ENCODE measurements around the gene EFNA5. TPM values are rescaled to one million over a fixed set of nuclear protein-coding genes. Genes with fewer than 3 reads are reported as not detected.

Gene EFNA5
- total and polyA plus RNA-seq, 10 of the 15 experiments (the other 5 are each of a cell fraction or from before 2014, with no cell fraction given), result 0.19 to 12.6 (median 3.9) TPM

GRCh38 chr5:107554776-107555424 is 115.8 kb downstream of the EFNA5 start:
- Histone ChIP-seq H4K20me1 (ENCODE audit: control insufficient read depth, insufficient read depth) (no peaks in the 10 kb centered on the region), H3K9ac (ENCODE audit: control insufficient read depth, insufficient read depth, low read length) (no peak overlapping the region), H3K36me3 (ENCODE audit: control insufficient read depth in 2 of 2, insufficient read depth in 2 of 2, low read length in 1 of 2) (no peaks in the 10 kb centered on the region), H2AFZ (ENCODE audit: control insufficient read depth, low read depth, low read length) (peak overlapping the region; percentile 24; the same call in 1 of the 2 replicates), H3K4me3 (no peak overlapping the region), H3K4me2 (ENCODE audit: control insufficient read depth, insufficient read depth) (no peak overlapping the region), H3K27me3 (replicated peaks in 1 of 2; ENCODE audit: control insufficient read depth in 2 of 2, insufficient read depth in 2 of 2, low read length in 1 of 2) (no peaks in the 10 kb centered on the region; a peak in 1 of 4 replicates), H3K9me3 (replicated peaks; ENCODE audit: control insufficient read depth, insufficient read depth, low read length) (no peaks in the 10 kb centered on the region), H3K79me2 (ENCODE audit: control insufficient read depth, insufficient read depth, low read length) (no peaks in the 10 kb centered on the region; the same call in none of the 2 replicates), H3K4me1 (ENCODE audit: control insufficient read depth, insufficient read depth, low read length) (peaks cover 4% of the 10 kb centered on the region; the same call in 1 of the 2 replicates), H3K27ac (ENCODE audit: control insufficient read depth, insufficient read depth) (no peak overlapping the region)
- peak; percentile 57 for FAIRE-seq
- 31% methylated on average over 7 of the region's 7 CpGs for WGBS (ENCODE audit: insufficient coverage, insufficient replicate concordance, low lambda C conversion rate, missing lambda C conversion rate)
- in situ Hi-C loops (cut with MboI), result no loop called here
- ChIA-PET RAD21 (ENCODE audit: unreplicated experiment) (interaction anchor here (1.4 to 2.4 kb wide), 2 partner anchors 12 to 16 kb away, joined by 5 to 6 read pairs; no protein-coding TSS in a partner anchor), SMC1A (ENCODE audit: uncharacterized antibody, unreplicated experiment) (interaction anchor here (0.9 to 8.9 kb wide), 7 partner anchors 9 to 106 kb away, joined by 3 to 106 read pairs (median 4); no protein-coding TSS in a partner anchor), POLR2A (no interaction called here), CTCF (interaction anchor here (0.7 to 3.9 kb wide), 3 partner anchors 14 to 17 kb away, joined by 3 to 16 read pairs (median 6); no protein-coding TSS in a partner anchor)
- ATAC-seq, result no peak
- no peak for DNase-seq (ENCODE audit: low read depth, low spot score)
- intact Hi-C loops (cut with micrococcal nuclease; ENCODE audit: unreplicated experiment), result no loop called here
- no TSS peak for BruUV-seq (replicated peaks)
- TF ChIP-seq TCF12 (IDR thresholded peaks at IDR 0.05; ENCODE audit: low read depth, low read length) (no peak), SREBF2 (IDR thresholded peaks at IDR 0.05; ENCODE audit: low read length) (no peak), SMAD5 (IDR thresholded peaks at IDR 0.05; ENCODE audit: low read depth) (no peak), IKZF2 (IDR thresholded peaks at IDR 0.05) (no peak), FOXM1 (IDR thresholded peaks at IDR 0.05; ENCODE audit: low read depth, low read length) (no peak), ESRRA (IDR thresholded peaks at IDR 0.05; ENCODE audit: low read length) (no peak), RELB (IDR thresholded peaks at IDR 0.05; ENCODE audit: low read depth) (no peak), ZSCAN29 (IDR thresholded peaks at IDR 0.05) (no peak), NRF1 (conservative IDR thresholded peaks at IDR 0.05; ENCODE audit: low read depth, low read length) (no peak), ETV6 (conservative IDR thresholded peaks at IDR 0.05 in 1 of 2, IDR thresholded peaks at IDR 0.05 in 1 of 2; ENCODE audit: borderline replicate concordance in 1 of 2, low read depth in 1 of 2) (no peak), BCL11A (IDR thresholded peaks at IDR 0.05; ENCODE audit: low read depth, low read length) (no peak), WRNIP1 (IDR thresholded peaks at IDR 0.05; ENCODE audit: borderline replicate concordance, low read depth, low read length) (no peak), NFYB (IDR thresholded peaks at IDR 0.05; ENCODE audit: insufficient read depth, low read depth, low read length) (no peak), MLLT1 (IDR thresholded peaks at IDR 0.05) (no peak)
